Neural progenitor cell (in vitro differentiated cells): ENCODE results near the gene SLC25A34.

ENCODE experiments used
- CTCF ChIP-seq: fragments of 200-600 bp; sonication (generic); IDR thresholded peaks from 2 replicates; pipeline ENCODE4 v1.5.1; 2017; ENCODE audit warnings: antibody characterized with exemption, mild to moderate bottlenecking
- EZH2 ChIP-seq: fragments of 200-600 bp; sonication (generic); IDR thresholded peaks from 2 replicates; pipeline ENCODE4 v1.6.1; 2017; ENCODE audit warnings: antibody characterized with exemption, mild to moderate bottlenecking, moderate library complexity
- EZH2phosphoT487 ChIP-seq: fragments of 200-600 bp; sonication (generic); IDR thresholded peaks from 2 replicates; pipeline ENCODE4 v1.6.1; 2017; ENCODE audit warnings: antibody characterized with exemption

DNA sequence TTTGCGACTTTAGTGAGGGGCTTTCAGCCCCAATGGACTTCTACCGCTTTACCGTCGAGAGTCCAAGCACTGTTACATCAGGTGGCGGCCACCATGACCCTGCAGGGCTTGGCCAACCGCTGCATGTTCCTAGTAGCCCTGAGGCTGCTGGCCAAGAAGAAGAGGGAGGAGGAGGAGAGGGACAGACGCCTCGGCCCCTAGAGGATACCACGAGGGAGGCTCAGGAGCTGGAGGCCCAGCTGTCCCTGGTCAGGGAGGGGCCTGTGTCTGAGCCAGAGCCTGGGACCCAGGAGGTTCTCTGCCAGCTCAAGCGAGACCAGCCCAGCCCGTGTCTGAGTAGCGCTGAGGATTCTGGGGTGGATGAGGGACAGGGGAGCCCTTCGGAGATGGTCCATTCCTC, 8.6 kb upstream of the SLC25A34 start:
- TF ChIP-seq CTCF = no peak
- TF ChIP-seq EZH2 = no peak
- TF ChIP-seq EZH2phosphoT487 = no peak
